ENCODE measurements around the gene CHTF18. TPM values are rescaled to one million over a fixed set of nuclear protein-coding genes. Genes with fewer than 3 reads are reported as not detected.
A peak's percentile ranks its signal among the peaks of the same experiment; 100 is the strongest.

The CHTF18 gene
- total RNA-seq, 1 donor from 2014 or later = 14.8 TPM

DNA sequence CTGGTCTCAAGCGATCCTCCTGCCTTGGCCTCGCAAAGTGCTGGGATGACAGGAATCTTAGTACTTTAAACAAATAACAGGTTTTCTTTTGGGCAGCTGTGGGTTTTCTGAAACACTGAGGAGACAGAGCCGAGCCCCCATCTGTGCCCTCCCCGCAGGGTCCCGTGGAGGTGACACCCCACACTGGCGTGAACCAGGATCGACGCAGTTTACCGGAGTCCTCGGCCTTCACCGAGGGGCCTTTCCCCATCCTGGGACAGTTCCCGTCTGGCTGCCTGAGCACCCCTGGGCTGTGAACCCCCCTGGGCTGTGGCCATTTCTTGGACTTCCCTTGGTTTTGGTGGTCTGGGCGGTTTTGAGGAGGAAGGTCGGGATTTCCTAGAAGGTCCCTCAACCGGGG, 27.4 kb downstream of the CHTF18 start:
- H3K27me3 Mint-ChIP-seq (ENCODE audit: low read depth, unreplicated experiment) = peaks cover 16% of the 10 kb centered on the region
- H3K4me1 ChIP-seq (ENCODE audit: insufficient read depth, low read length) = peaks cover 11% of the 10 kb centered on the region
- H2AFZ ChIP-seq (ENCODE audit: low read depth, low read length) = no peak overlapping the region
- FAIRE-seq (no peak), DNase-seq (ENCODE audit: low read depth) (no peak)
- H3K9ac ChIP-seq (ENCODE audit: low read length) = no peak overlapping the region
- peaks cover 4% of the 10 kb centered on the region for H3K9me3 ChIP-seq (ENCODE audit: insufficient read depth, low read depth, low read length)
- H3K4me3 Mint-ChIP-seq (ENCODE audit: unreplicated experiment) = no peak overlapping the region
- no peak for TF ChIP-seq EZH2 (IDR thresholded peaks at IDR 0.05; ENCODE audit: insufficient read depth, low read length)
- TF ChIP-seq, protein P1, sequence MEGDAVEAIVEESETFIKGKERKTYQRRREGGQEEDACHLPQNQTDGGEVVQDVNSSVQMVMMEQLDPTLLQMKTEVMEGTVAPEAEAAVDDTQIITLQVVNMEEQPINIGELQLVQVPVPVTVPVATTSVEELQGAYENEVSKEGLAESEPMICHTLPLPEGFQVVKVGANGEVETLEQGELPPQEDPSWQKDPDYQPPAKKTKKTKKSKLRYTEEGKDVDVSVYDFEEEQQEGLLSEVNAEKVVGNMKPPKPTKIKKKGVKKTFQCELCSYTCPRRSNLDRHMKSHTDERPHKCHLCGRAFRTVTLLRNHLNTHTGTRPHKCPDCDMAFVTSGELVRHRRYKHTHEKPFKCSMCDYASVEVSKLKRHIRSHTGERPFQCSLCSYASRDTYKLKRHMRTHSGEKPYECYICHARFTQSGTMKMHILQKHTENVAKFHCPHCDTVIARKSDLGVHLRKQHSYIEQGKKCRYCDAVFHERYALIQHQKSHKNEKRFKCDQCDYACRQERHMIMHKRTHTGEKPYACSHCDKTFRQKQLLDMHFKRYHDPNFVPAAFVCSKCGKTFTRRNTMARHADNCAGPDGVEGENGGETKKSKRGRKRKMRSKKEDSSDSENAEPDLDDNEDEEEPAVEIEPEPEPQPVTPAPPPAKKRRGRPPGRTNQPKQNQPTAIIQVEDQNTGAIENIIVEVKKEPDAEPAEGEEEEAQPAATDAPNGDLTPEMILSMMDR (IDR thresholded peaks at IDR 0.05; ENCODE audit: insufficient read depth, low read depth, low read length) = no peak
- H3K9me3 Mint-ChIP-seq (ENCODE audit: unreplicated experiment) = peaks cover 6% of the 10 kb centered on the region
- H3K4me3 ChIP-seq (ENCODE audit: insufficient read depth, low read depth, low read length) = no peak overlapping the region
- H3K27ac Mint-ChIP-seq (ENCODE audit: unreplicated experiment) = no peak overlapping the region
- peaks cover 25% of the 10 kb centered on the region for H3K27me3 ChIP-seq (ENCODE audit: insufficient read depth, low read length)
- no peak overlapping the region for H3K4me2 ChIP-seq (ENCODE audit: low read length)
- H3K79me2 ChIP-seq (ENCODE audit: insufficient read depth, low read length) = no peaks in the 10 kb centered on the region
- peaks cover 5% of the 10 kb centered on the region for H3K4me1 Mint-ChIP-seq (ENCODE audit: low read depth, unreplicated experiment)
- H3K36me3 Mint-ChIP-seq (ENCODE audit: low read depth, unreplicated experiment) = no peaks in the 10 kb centered on the region
- no peak overlapping the region for H3K27ac ChIP-seq (ENCODE audit: low read depth, low read length)
- H3K36me3 ChIP-seq (ENCODE audit: insufficient read depth, low read length) = no peaks in the 10 kb centered on the region
- H4K20me1 ChIP-seq (ENCODE audit: insufficient read depth, low read length) = no peaks in the 10 kb centered on the region

DNA sequence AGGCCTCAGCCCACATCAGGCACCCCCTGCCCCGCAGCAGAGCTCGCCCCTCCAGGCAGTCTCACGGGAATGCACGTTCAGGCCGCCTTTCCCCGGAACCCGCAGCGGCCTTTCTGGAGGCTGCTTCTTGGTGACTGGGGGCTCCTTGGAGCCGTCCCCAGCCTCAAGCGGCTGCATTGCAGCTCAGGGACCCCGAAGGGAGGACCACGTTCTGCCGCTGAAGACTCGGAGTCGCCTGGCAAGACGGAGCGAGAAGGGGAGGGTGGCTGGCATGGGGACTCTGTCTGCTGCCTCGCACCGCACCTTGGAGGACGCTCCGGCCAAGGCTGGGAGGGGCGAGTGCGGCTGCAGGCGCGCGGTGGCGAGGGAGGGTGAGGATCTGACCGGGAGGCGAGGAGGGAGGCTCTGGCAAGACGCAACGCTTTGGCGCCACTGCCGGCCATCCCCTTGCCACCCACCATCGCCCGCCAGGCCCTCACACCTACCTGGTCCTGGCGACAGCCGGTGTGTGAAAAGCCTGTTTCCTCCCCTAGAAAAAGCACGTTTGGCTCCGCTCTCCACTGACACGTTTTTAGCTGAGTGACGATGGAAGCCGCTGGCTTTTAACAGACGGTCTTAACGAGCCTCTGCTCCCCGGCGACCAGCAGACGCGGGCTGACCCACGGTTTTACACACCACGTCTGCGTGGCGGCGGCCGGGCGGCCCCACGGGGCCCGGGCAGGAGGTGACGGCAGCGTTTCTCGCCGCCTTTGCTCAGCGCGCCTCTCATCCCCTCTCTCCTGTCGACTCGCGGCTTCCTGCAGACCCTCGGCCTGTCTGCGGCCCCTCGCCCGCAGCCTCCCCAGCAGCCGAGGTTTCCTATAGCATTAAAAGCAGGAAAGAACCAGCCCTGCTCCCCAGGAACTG, 28.8 kb downstream of the CHTF18 start:
- H3K27me3 Mint-ChIP-seq (ENCODE audit: low read depth, unreplicated experiment) = peaks cover 23% of the 10 kb centered on the region
- Histone ChIP-seq H3K4me1 (ENCODE audit: insufficient read depth, low read length) (peaks cover 11% of the 10 kb centered on the region), H3K27ac (ENCODE audit: low read depth, low read length) (no peak overlapping the region), H3K4me3 (ENCODE audit: insufficient read depth, low read depth, low read length) (no peak overlapping the region), H2AFZ (ENCODE audit: low read depth, low read length) (no peak overlapping the region), H3K79me2 (ENCODE audit: insufficient read depth, low read length) (no peaks in the 10 kb centered on the region), H3K9me3 (ENCODE audit: insufficient read depth, low read depth, low read length) (peaks cover 4% of the 10 kb centered on the region), H3K4me2 (ENCODE audit: low read length) (no peak overlapping the region), H3K27me3 (ENCODE audit: insufficient read depth, low read length) (peaks cover 28% of the 10 kb centered on the region), H4K20me1 (ENCODE audit: insufficient read depth, low read length) (no peaks in the 10 kb centered on the region), H3K9ac (ENCODE audit: low read length) (no peak overlapping the region), H3K36me3 (ENCODE audit: insufficient read depth, low read length) (no peaks in the 10 kb centered on the region)
- peak; percentile 21 for TF ChIP-seq EZH2 (IDR thresholded peaks at IDR 0.05; ENCODE audit: insufficient read depth, low read length)
- TF ChIP-seq, protein P1 (IDR thresholded peaks at IDR 0.05; ENCODE audit: insufficient read depth, low read depth, low read length) = no peak
- DNase-seq (ENCODE audit: low read depth) (no peak), FAIRE-seq (no peak)
- H3K4me1 Mint-ChIP-seq (ENCODE audit: low read depth, unreplicated experiment) = peaks cover 5% of the 10 kb centered on the region
- H3K9me3 Mint-ChIP-seq (ENCODE audit: unreplicated experiment) = peaks cover 4% of the 10 kb centered on the region
- H3K36me3 Mint-ChIP-seq (ENCODE audit: low read depth, unreplicated experiment) = no peaks in the 10 kb centered on the region
- no peak overlapping the region for H3K27ac Mint-ChIP-seq (ENCODE audit: unreplicated experiment)
- no peak overlapping the region for H3K4me3 Mint-ChIP-seq (ENCODE audit: unreplicated experiment)

DNA sequence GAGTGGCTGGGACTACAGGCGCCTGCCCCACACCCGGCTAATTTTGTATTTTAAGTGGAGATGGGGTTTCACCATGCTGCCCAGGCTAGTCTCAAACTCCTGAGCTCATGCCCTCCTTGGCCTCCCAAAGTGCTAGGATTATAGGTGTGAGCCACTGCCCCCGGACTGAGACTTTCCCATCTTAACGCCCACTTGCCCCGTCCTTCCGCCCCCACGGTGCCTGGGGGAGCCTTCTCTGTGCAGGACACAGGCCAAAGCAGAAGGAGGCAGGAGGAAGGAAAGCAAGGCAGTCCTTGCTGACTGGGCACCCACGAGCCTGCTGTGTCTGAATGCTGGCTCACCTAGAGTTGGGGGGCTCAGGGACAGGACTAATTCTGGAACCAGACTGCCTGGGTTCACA, 29.7 kb downstream of the CHTF18 start:
- no peaks in the 10 kb centered on the region for H3K79me2 ChIP-seq (ENCODE audit: insufficient read depth, low read length)
- peaks cover 11% of the 10 kb centered on the region for H3K4me1 ChIP-seq (ENCODE audit: insufficient read depth, low read length)
- peaks cover 25% of the 10 kb centered on the region for H3K27me3 ChIP-seq (ENCODE audit: insufficient read depth, low read length)
- H3K4me3 ChIP-seq (ENCODE audit: insufficient read depth, low read depth, low read length) = no peak overlapping the region
- Mint-ChIP-seq H3K4me3 (ENCODE audit: unreplicated experiment) (no peak overlapping the region), H3K9me3 (ENCODE audit: unreplicated experiment) (no peaks in the 10 kb centered on the region), H3K27ac (ENCODE audit: unreplicated experiment) (no peak overlapping the region), H3K36me3 (ENCODE audit: low read depth, unreplicated experiment) (no peaks in the 10 kb centered on the region), H3K27me3 (ENCODE audit: low read depth, unreplicated experiment) (peaks cover 21% of the 10 kb centered on the region), H3K4me1 (ENCODE audit: low read depth, unreplicated experiment) (peaks cover 5% of the 10 kb centered on the region)
- H3K27ac ChIP-seq (ENCODE audit: low read depth, low read length) = no peak overlapping the region
- peaks cover 4% of the 10 kb centered on the region for H3K9me3 ChIP-seq (ENCODE audit: insufficient read depth, low read depth, low read length)
- H3K36me3 ChIP-seq (ENCODE audit: insufficient read depth, low read length) = no peaks in the 10 kb centered on the region
- FAIRE-seq (no peak), DNase-seq (ENCODE audit: low read depth) (no peak)
- no peak overlapping the region for H2AFZ ChIP-seq (ENCODE audit: low read depth, low read length)
- H3K4me2 ChIP-seq (ENCODE audit: low read length) = no peak overlapping the region
- TF ChIP-seq, protein P1 (IDR thresholded peaks at IDR 0.05; ENCODE audit: insufficient read depth, low read depth, low read length) = no peak
- TF ChIP-seq EZH2 (IDR thresholded peaks at IDR 0.05; ENCODE audit: insufficient read depth, low read length) = no peak
- no peak overlapping the region for H3K9ac ChIP-seq (ENCODE audit: low read length)
- H4K20me1 ChIP-seq (ENCODE audit: insufficient read depth, low read length) = no peaks in the 10 kb centered on the region
